H1 (cell line): ENCODE results near the gene FHIT. TPM values are rescaled to one million over a fixed set of nuclear protein-coding genes. Genes with fewer than 3 reads are reported as not detected.

ENCODE experiments used
- CTCF ChIA-PET: fragments of 300-600 bp; sonication (Branson Sonifier 250); formaldehyde crosslinking; loops from one replicate; lab custom pipeline; 2021; ENCODE audit not compliant: partially characterized antibody; lab: Charles Lee
- POLR2A ChIA-PET: fragments of 300-600 bp; sonication (Branson Sonifier 250); formaldehyde crosslinking; loops from one replicate; lab custom pipeline; 2021; ENCODE audit warnings: inconsistent platforms; ENCODE audit not compliant: partially characterized antibody; lab: Charles Lee
- DNase-seq, 2 experiments: peaks; one replicate each; pipeline versions ENCODE4 v3.0.0 to v3.0.0-alpha.2; 2010 to 2022; ENCODE audit warnings: low spot score in 2 of 2, low read depth in 1 of 2, mixed read lengths in 1 of 2
- FAIRE-seq: peaks from 2 replicates; lab custom pipeline; 2011; peaks lifted over from hg19 to GRCh38; lab: Jason Lieb, UNC
- H2AFZ ChIP-seq: 2 replicates; pipeline ENCODE4 v1.8.1; 2012; ENCODE audit warnings: low read length, inconsistent platforms
- H2AK5ac ChIP-seq: 2 replicates; pipeline ENCODE4 v1.6.1; 2013; ENCODE audit warnings: low read depth, low read length
- H2BK120ac ChIP-seq: replicated peaks from 2 replicates; pipeline ENCODE3; 2013; ENCODE audit warnings: low read depth, low read length, inconsistent platforms
- H2BK12ac ChIP-seq: 2 replicates; pipeline ENCODE4 v1.6.1; 2013; ENCODE audit warnings: low read depth, low read length
- H2BK15ac ChIP-seq: 2 replicates; pipeline ENCODE4 v1.6.1; 2013; ENCODE audit warnings: low read length
- H2BK20ac ChIP-seq: 2 replicates; pipeline ENCODE4 v1.6.1; 2013; ENCODE audit warnings: low read length
- H2BK5ac ChIP-seq: 2 replicates; pipeline ENCODE4 v1.6.1; 2013; ENCODE audit warnings: low read depth, low read length
- H3K14ac ChIP-seq: 2 replicates; pipeline ENCODE4 v1.6.1; 2013; ENCODE audit warnings: inconsistent platforms; ENCODE audit not compliant: insufficient read length
- H3K18ac ChIP-seq: 2 replicates; pipeline ENCODE4 v1.6.1; 2013; ENCODE audit warnings: low read length; ENCODE audit errors: extremely low read depth
- H3K23ac ChIP-seq: 2 replicates; pipeline ENCODE4 v1.6.1; 2013; ENCODE audit warnings: inconsistent platforms; ENCODE audit not compliant: insufficient read length
- H3K23me2 ChIP-seq: 2 replicates; pipeline ENCODE4 v1.6.1; 2013; ENCODE audit warnings: low read depth, low read length
- H3K27ac ChIP-seq: 2 replicates; pipeline ENCODE4 v1.6.1; 2011; ENCODE audit warnings: low read depth, low read length, inconsistent platforms
- H3K27me3 ChIP-seq, 4 experiments: replicated peaks in 1 of 4; 1 replicate in 1 of 4; 2 replicates in 3 of 4; pipeline versions ENCODE4 v1.6.1 to v1.8.1; 2011 to 2013; ENCODE audit warnings: low read length in 3 of 4, mild to moderate bottlenecking in 3 of 4, inconsistent platforms in 2 of 4, mixed read lengths in 2 of 4, moderate library complexity in 1 of 4; ENCODE audit not compliant: control insufficient read depth in 3 of 4, insufficient read depth in 3 of 4; ENCODE audit errors: extremely low read depth in 1 of 4
- H3K36me3 ChIP-seq, 4 experiments: 2 replicates each; pipeline versions ENCODE4 v1.6.1 to v1.8.1; 2011 to 2013; ENCODE audit warnings: mild to moderate bottlenecking in 4 of 4, low read length in 3 of 4, moderate library complexity in 2 of 4, control low read depth in 1 of 4, inconsistent platforms in 1 of 4; ENCODE audit not compliant: insufficient read depth in 4 of 4, control insufficient read depth in 2 of 4
- H3K4ac ChIP-seq: replicated peaks from 2 replicates; pipeline ENCODE3; 2013; ENCODE audit warnings: low read length, low read depth, mixed read lengths, inconsistent platforms; ENCODE audit not compliant: insufficient read length
- H3K4me1 ChIP-seq, 4 experiments: replicated peaks in 1 of 4; 1 replicate in 1 of 4; 2 replicates in 3 of 4; pipeline versions ENCODE4 v1.6.1 to v1.8.1; 2011 to 2013; ENCODE audit warnings: low read length in 3 of 4, inconsistent platforms in 2 of 4, mixed read lengths in 1 of 4; ENCODE audit not compliant: insufficient read depth in 4 of 4, control insufficient read depth in 3 of 4
- H3K4me2 ChIP-seq, 2 experiments: 2 replicates each; pipeline versions ENCODE4 v1.6.1 to v1.8.1; 2011 to 2013; ENCODE audit warnings: low read depth in 2 of 2, low read length in 2 of 2, control low read depth in 1 of 2, inconsistent platforms in 1 of 2, mild to moderate bottlenecking in 1 of 2; ENCODE audit not compliant: insufficient read depth in 1 of 2
- H3K4me3 ChIP-seq, 4 experiments: fragments of 200-600, 300-600 bp in 1 of 4; sonication (generic), shearing (Covaris generic), sonication (Bioruptor Twin) in 1 of 4; 2 replicates each; pipeline versions ENCODE4 v1.5.1 to v1.8.1; 2011 to 2016; ENCODE audit warnings: low read length in 4 of 4, low read depth in 3 of 4, control low read depth in 2 of 4, inconsistent platforms in 2 of 4, mild to moderate bottlenecking in 2 of 4, mixed read lengths in 1 of 4, moderate library complexity in 1 of 4; ENCODE audit not compliant: insufficient read depth in 2 of 4; ENCODE audit errors: extremely low read depth in 1 of 4
- H3K56ac ChIP-seq: replicated peaks from 2 replicates; pipeline ENCODE3; 2013; ENCODE audit warnings: low read depth, mild to moderate bottlenecking, mixed read lengths, low read length, inconsistent platforms; ENCODE audit not compliant: insufficient read length
- H3K79me1 ChIP-seq: 2 replicates; pipeline ENCODE4 v1.6.1; 2013; ENCODE audit warnings: low read depth, low read length, control low read depth
- H3K79me2 ChIP-seq, 2 experiments: 2 replicates each; pipeline versions ENCODE4 v1.6.1 to v1.8.1; 2012 to 2013; ENCODE audit warnings: low read length in 2 of 2, mild to moderate bottlenecking in 2 of 2, inconsistent platforms in 1 of 2; ENCODE audit not compliant: insufficient read depth in 2 of 2, control insufficient read depth in 1 of 2
- H3K9ac ChIP-seq, 4 experiments: replicated peaks in 1 of 4; 1 replicate in 1 of 4; 2 replicates in 3 of 4; pipeline versions ENCODE4 v1.6.1 to v1.8.1; 2011 to 2013; ENCODE audit warnings: low read depth in 3 of 4, low read length in 3 of 4, control low read depth in 2 of 4, mild to moderate bottlenecking in 2 of 4, moderate library complexity in 2 of 4, inconsistent platforms in 1 of 4; ENCODE audit errors: extremely low read depth in 1 of 4
- H3K9me3 ChIP-seq, 2 experiments: 2 replicates each; pipeline versions ENCODE4 v1.6.1 to v1.8.1; 2012 to 2013; ENCODE audit warnings: mild to moderate bottlenecking in 2 of 2, moderate library complexity in 2 of 2, control low read depth in 1 of 2, inconsistent platforms in 1 of 2, low read depth in 1 of 2, low read length in 1 of 2, mixed read lengths in 1 of 2; ENCODE audit not compliant: insufficient read depth in 2 of 2
- H4K20me1 ChIP-seq, 2 experiments: replicated peaks in 1 of 2; 2 replicates each; pipeline versions ENCODE3 to v1.8.1; 2011 to 2013; ENCODE audit warnings: inconsistent platforms in 2 of 2, low read length in 2 of 2, mild to moderate bottlenecking in 1 of 2; ENCODE audit not compliant: insufficient read depth in 2 of 2, control insufficient read depth in 1 of 2
- H4K5ac ChIP-seq: 2 replicates; pipeline ENCODE4 v1.6.1; 2013; ENCODE audit warnings: low read length, low read depth, mixed read lengths, inconsistent platforms; ENCODE audit not compliant: insufficient read length
- H4K8ac ChIP-seq: 2 replicates; pipeline ENCODE4 v1.8.0; 2013; ENCODE audit warnings: mild to moderate bottlenecking, moderate library complexity, low read length, inconsistent platforms; ENCODE audit not compliant: insufficient read depth; ENCODE audit errors: extremely low read depth
- H4K91ac ChIP-seq: replicated peaks from 2 replicates; pipeline ENCODE3; 2013; ENCODE audit warnings: low read length, mixed read lengths, inconsistent platforms; ENCODE audit not compliant: insufficient read length
- CEBPB ChIP-seq: IDR thresholded peaks from 2 replicates; pipeline ENCODE4 v1.6.1; 2012; ENCODE audit warnings: low read depth, low read length
- FOSL1 ChIP-seq: IDR thresholded peaks from 2 replicates; pipeline ENCODE4 v1.6.1; 2011; ENCODE audit warnings: mild to moderate bottlenecking, low read depth, low read length, moderate library complexity; ENCODE audit not compliant: insufficient read depth
- GTF2F1 ChIP-seq: IDR thresholded peaks from 2 replicates; pipeline ENCODE4 v1.6.1; 2012; ENCODE audit warnings: low read depth, low read length, improper control_type of control experiment, borderline replicate concordance
- POU5F1 ChIP-seq: IDR thresholded peaks from 2 replicates; pipeline ENCODE4 v1.6.1; 2011; ENCODE audit warnings: low read depth, mild to moderate bottlenecking, low read length, moderate library complexity
- SP4 ChIP-seq: IDR thresholded peaks from 2 replicates; pipeline ENCODE4 v1.6.1; 2012; ENCODE audit warnings: low read length, inconsistent platforms
- SRF ChIP-seq: IDR thresholded peaks from 2 replicates; pipeline ENCODE4 v1.6.1; 2011; ENCODE audit warnings: mild to moderate bottlenecking, low read depth, low read length, moderate library complexity
- ZNF274 ChIP-seq: IDR thresholded peaks from 2 replicates; pipeline ENCODE4 v1.7.0; 2012; ENCODE audit warnings: low read length, borderline replicate concordance; ENCODE audit errors: extremely low read depth
- WGBS, 2 experiments: shearing (Covaris generic) in 1 of 2; methylation state at CpG; one replicate each; pipeline versions ENCODE4 v1.1.6 to v1.1.7; 2013 to 2015; ENCODE audit warnings: low lambda C conversion rate in 2 of 2, mixed read lengths in 2 of 2, inconsistent platforms in 1 of 2, low coverage in 1 of 2, missing lambda C conversion rate in 1 of 2; ENCODE audit not compliant: insufficient replicate concordance in 2 of 2, insufficient coverage in 1 of 2, insufficient read length in 1 of 2; ENCODE audit errors: extremely low coverage in 1 of 2, missing lambda C conversion rate in 1 of 2; 5-methylcytosine and 5-hydroxymethylcytosine counted together
- polyA plus RNA-seq, 7 experiments: library from polyadenylated mRNA; depleted of rRNA in 3 of 7; stranded (reverse) in 5 of 7; unstranded in 2 of 7; fragments of >200 nt in 5 of 7; fragments of 200-250 nt in 2 of 7; gene quantifications; 1 replicate in 5 of 7; 2 replicates in 1 of 7; 4 replicates in 1 of 7; pipeline versions ENCODE4 v1.2.1 to v1.2.3, GENCODE V29; 2011 to 2013; ENCODE audit warnings: missing spikeins in 2 of 7, mixed read lengths in 2 of 7
- total RNA-seq: library from RNA; stranded (reverse); fragmentation: NEBNext Ultra II Directional; extraction: Animal tissue kit (Norgen Biotek cat#: 25700); gene quantifications from 2 replicates; pipeline ENCODE4 v1.2.1, GENCODE V29; 2021

FHIT gene
- total and polyA plus RNA-seq, 2 of the 8 experiments (the other 6 are each of a cell fraction or from before 2014, with no cell fraction given), result 1.2 to 3.2 TPM

DNA sequence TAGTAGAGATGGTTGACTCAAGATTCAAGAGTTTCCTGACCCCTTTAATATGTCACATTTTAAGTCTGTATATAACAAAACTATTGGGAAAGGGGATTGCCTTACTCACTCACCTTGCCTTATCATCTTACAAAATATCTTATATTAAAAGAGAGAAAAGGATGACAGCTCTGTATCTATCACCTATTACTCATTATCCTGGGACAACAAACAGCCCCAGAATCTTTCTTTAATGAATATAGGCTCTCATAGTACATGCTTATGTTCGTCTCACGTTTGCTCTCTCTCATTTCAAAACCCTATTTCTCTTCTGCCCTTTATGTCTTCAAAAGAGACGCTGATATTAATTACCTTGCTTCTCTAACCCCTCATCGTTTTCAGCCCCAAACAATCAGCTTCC lies 1178.0 kb downstream of the FHIT start:
- H3K9me3 ChIP-seq, result peaks cover 0 to 3% of the 10 kb centered on the region in 2 experiments; a peak in 1 of 4 replicates
- no peak overlapping the region for H4K91ac ChIP-seq
- WGBS, 2 experiments, result 92% methylated on average over 4 of the region's 4 CpGs; no CpG with 5 or more reads in 1 of the 2 experiments
- ChIA-PET CTCF (no interaction called here), POLR2A (no interaction called here)
- no peaks in the 10 kb centered on the region for H3K79me2 ChIP-seq
- no peak overlapping the region for H2BK5ac ChIP-seq
- H3K79me1 ChIP-seq, result no peaks in the 10 kb centered on the region
- FAIRE-seq (no peak), DNase-seq (no peak)
- H3K9ac ChIP-seq, result no peak overlapping the region
- H3K18ac ChIP-seq, result no peak overlapping the region
- no peak overlapping the region for H2BK15ac ChIP-seq
- no peak overlapping the region for H2BK120ac ChIP-seq
- no peak overlapping the region for H4K5ac ChIP-seq
- H2BK20ac ChIP-seq, result no peak overlapping the region
- no peak overlapping the region for H2AFZ ChIP-seq
- no peak overlapping the region for H2AK5ac ChIP-seq
- no peaks in the 10 kb centered on the region for H3K27me3 ChIP-seq
- H4K20me1 ChIP-seq, result no peaks in the 10 kb centered on the region
- H3K23me2 ChIP-seq, result no peaks in the 10 kb centered on the region; the same call in 1 of the 2 replicates
- no peak overlapping the region for H3K4ac ChIP-seq
- H3K56ac ChIP-seq, result no peak overlapping the region
- no peaks in the 10 kb centered on the region for H3K36me3 ChIP-seq
- H3K4me1 ChIP-seq, result no peaks in the 10 kb centered on the region
- no peak overlapping the region for H4K8ac ChIP-seq
- no peak overlapping the region for H2BK12ac ChIP-seq
- no peak overlapping the region for H3K23ac ChIP-seq
- H3K14ac ChIP-seq, result no peak overlapping the region
- no peak overlapping the region for H3K27ac ChIP-seq
- H3K4me3 ChIP-seq, result no peak overlapping the region
- no peak overlapping the region for H3K4me2 ChIP-seq
- no peak for TF ChIP-seq GTF2F1
- no peak for TF ChIP-seq SRF
- TF ChIP-seq FOSL1, result no peak
- no peak for TF ChIP-seq POU5F1
- no peak for TF ChIP-seq ZNF274
- no peak for TF ChIP-seq CEBPB
- no peak for TF ChIP-seq SP4
